ENCODE results near the gene C19orf38.

The C19orf38 gene

GRCh38 chr19:10913716-10914340, 65.6 kb downstream of the C19orf38 start:
- DNase-seq: no peak

- DNase-seq: no peak
Observed at GRCh38 chr19:10915130-10916091, 67.2 kb downstream of the C19orf38 start.

- no peak for DNase-seq
Observed at GRCh38 chr19:10916602-10917001, 68.4 kb downstream of the C19orf38 start.

GRCh38 chr19:10918359-10918758, 70.1 kb downstream of the C19orf38 start:
- DNase-seq: no peak
